ENCODE results near the gene RASL12.
"Not testable (repeated sequence)": the region's sequence is repeated elsewhere in the genome, so short reads cannot be mapped to it uniquely, and the experiment has no call there.

RASL12 gene

GRCh38 chr15:65102912-65103311, 35.1 kb upstream of the RASL12 start:
- no peak for DNase-seq (ENCODE audit: low read depth)
- TF ChIP-seq CTCF (IDR thresholded peaks at IDR 0.05; ENCODE audit: control insufficient read depth, extremely low read depth, insufficient read depth) = no peak
- H3K4me3 ChIP-seq (ENCODE audit: low read depth, low read length) = no peak overlapping the region

GRCh38 chr15:65101891-65102708, 34.3 kb upstream of the RASL12 start:
- no peak for DNase-seq (ENCODE audit: low read depth)

GRCh38 chr15:65101411-65101890, 33.7 kb upstream of the RASL12 start:
- TF ChIP-seq CTCF (IDR thresholded peaks at IDR 0.05; ENCODE audit: control insufficient read depth, extremely low read depth, insufficient read depth) = peak; percentile 62
- H3K4me3 ChIP-seq (ENCODE audit: low read depth, low read length) = no peak overlapping the region
- DNase-seq (ENCODE audit: low read depth) = peak; percentile 2

More at GRCh38 chr15:65101891-65102708, 34.3 kb upstream of the RASL12 start:
- no peak for TF ChIP-seq CTCF (IDR thresholded peaks at IDR 0.05; ENCODE audit: control insufficient read depth, extremely low read depth, insufficient read depth)
- H3K4me3 ChIP-seq (ENCODE audit: low read depth, low read length) = no peak overlapping the region

GRCh38 chr15:65100442-65100841, 32.7 kb upstream of the RASL12 start:
- DNase-seq (ENCODE audit: low read depth) = no peak
- no peak for TF ChIP-seq CTCF (IDR thresholded peaks at IDR 0.05; ENCODE audit: control insufficient read depth, extremely low read depth, insufficient read depth)
- no peak overlapping the region for H3K4me3 ChIP-seq (ENCODE audit: low read depth, low read length)

GRCh38 chr15:65099801-65100200, 32.0 kb upstream of the RASL12 start:
- not testable (repeated sequence) for H3K4me3 ChIP-seq (ENCODE audit: low read depth, low read length); DNase-seq (ENCODE audit: low read depth)

GRCh38 chr15:65099336-65099735, 31.5 kb upstream of the RASL12 start:
- no peak for TF ChIP-seq CTCF (IDR thresholded peaks at IDR 0.05; ENCODE audit: control insufficient read depth, extremely low read depth, insufficient read depth)
- no peak overlapping the region for H3K4me3 ChIP-seq (ENCODE audit: low read depth, low read length)
- no peak for DNase-seq (ENCODE audit: low read depth)

- no peak for DNase-seq (ENCODE audit: low read depth)
- TF ChIP-seq CTCF (IDR thresholded peaks at IDR 0.05; ENCODE audit: control insufficient read depth, extremely low read depth, insufficient read depth) = no peak
- no peak overlapping the region for H3K4me3 ChIP-seq (ENCODE audit: low read depth, low read length)
These were observed 30.0 kb upstream of the RASL12 start for GRCh38 chr15:65097651-65098263.
